Naive B cell (primary cell): ENCODE measurements around the gene HYDIN. TPM values are rescaled to one million over a fixed set of nuclear protein-coding genes. Genes with fewer than 3 reads are reported as not detected.
"Not testable (repeated sequence)": the region's sequence is repeated elsewhere in the genome, so short reads cannot be mapped to it uniquely, and the experiment has no call there.

ENCODE experiments used
- ATAC-seq, 2 donors: fragments of 150-1000 bp; cut with Tn5 transposase; 2 replicates each; pipeline ENCODE4 v1.10.0; 2021; ENCODE audit warnings: low read depth in 2 of 2, mild to moderate bottlenecking in 2 of 2, moderate library complexity in 2 of 2
- DNase-seq: peaks from one replicate; pipeline ENCODE4 v3.0.0; 2022
- H3K27ac Mint-ChIP-seq, 6 donors: one replicate each; pipeline ENCODE4 v1.8.0; 2020 to 2022; ENCODE audit warnings: mild to moderate bottlenecking in 6 of 6, mixed read lengths in 6 of 6, moderate library complexity in 5 of 6, inconsistent platforms in 2 of 6
- H3K27me3 Mint-ChIP-seq, 3 donors: one replicate each; pipeline ENCODE4 v1.8.0; 2021 to 2022; ENCODE audit warnings: mixed read lengths in 3 of 3, mild to moderate bottlenecking in 1 of 3
- H3K36me3 Mint-ChIP-seq, 2 donors: one replicate each; pipeline ENCODE4 v1.8.0; 2020 to 2022; ENCODE audit warnings: mixed read lengths in 2 of 2, inconsistent platforms in 1 of 2, mild to moderate bottlenecking in 1 of 2
- H3K4me1 Mint-ChIP-seq, 3 donors: one replicate each; pipeline ENCODE4 v1.8.0; 2020 to 2022; ENCODE audit warnings: mixed read lengths in 3 of 3, inconsistent platforms in 1 of 3, mild to moderate bottlenecking in 1 of 3, moderate library complexity in 1 of 3
- H3K4me3 Mint-ChIP-seq, 8 donors: one replicate each; pipeline ENCODE4 v1.8.0; 2020 to 2022; ENCODE audit warnings: mild to moderate bottlenecking in 8 of 8, mixed read lengths in 8 of 8, moderate library complexity in 8 of 8, inconsistent platforms in 2 of 8
- H3K9me3 Mint-ChIP-seq, 7 donors: one replicate each; pipeline ENCODE4 v1.8.0; 2020 to 2022; ENCODE audit warnings: mixed read lengths in 7 of 7, mild to moderate bottlenecking in 5 of 7, inconsistent platforms in 2 of 7, moderate library complexity in 1 of 7
- polyA plus RNA-seq, 6 donors: library from polyadenylated mRNA; unstranded; fragments of 300-500 nt; fragmentation: Illumina TruSeq; gene quantifications; one replicate each; pipeline ENCODE4 v1.2.3, GENCODE V29; 2021; ENCODE audit warnings: low read depth in 6 of 6

The HYDIN gene
- polyA plus RNA-seq, 6 donors from 2014 or later, result 0.23 TPM; not detected in 5

DNA sequence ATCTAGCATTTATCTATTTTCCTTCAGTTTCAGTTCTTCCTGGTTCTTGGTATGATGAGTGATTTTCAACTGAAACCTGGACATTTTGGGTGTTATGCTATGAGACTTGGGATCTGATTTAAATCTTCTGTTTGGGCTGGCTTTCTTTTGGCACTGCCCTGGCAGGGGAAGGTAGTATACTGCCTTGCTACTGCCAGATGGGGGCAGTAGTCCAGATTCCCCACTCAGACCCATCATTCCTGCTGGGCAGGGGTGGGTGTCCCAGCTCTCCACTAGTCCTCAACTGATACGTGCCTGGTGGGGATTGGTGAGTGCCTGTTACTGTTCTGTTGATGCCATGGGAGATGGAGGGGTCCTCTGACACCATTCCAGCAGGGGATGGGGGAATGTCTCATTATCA lies 342.3 kb downstream of the HYDIN start:
- not testable (repeated sequence) for H3K27ac Mint-ChIP-seq, H3K36me3 Mint-ChIP-seq, H3K4me1 Mint-ChIP-seq, DNase-seq, H3K9me3 Mint-ChIP-seq, ATAC-seq, H3K27me3 Mint-ChIP-seq, H3K4me3 Mint-ChIP-seq

DNA sequence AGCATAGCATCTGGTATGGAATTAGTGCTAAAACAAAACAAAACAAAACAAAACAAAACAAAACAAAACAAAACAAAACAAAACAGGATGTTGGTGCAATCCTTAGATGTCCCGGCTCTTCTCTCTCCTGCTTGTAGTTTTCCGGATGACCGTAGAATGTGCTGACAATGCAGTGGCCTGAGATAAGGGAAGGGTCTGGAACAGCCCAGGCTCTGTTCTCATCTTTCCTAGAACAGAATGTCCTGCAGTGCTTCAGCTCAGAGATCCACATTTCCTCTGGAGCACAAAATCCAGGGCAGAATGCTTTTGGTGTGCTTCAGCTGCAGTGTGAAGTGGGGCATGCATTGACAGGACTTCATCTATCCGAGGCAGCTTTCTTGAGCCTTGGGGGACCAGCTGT lies 345.9 kb downstream of the HYDIN start:
- ATAC-seq, H3K27ac Mint-ChIP-seq, DNase-seq, H3K36me3 Mint-ChIP-seq, H3K27me3 Mint-ChIP-seq, H3K4me3 Mint-ChIP-seq, H3K9me3 Mint-ChIP-seq, H3K4me1 Mint-ChIP-seq: not testable (repeated sequence)

DNA sequence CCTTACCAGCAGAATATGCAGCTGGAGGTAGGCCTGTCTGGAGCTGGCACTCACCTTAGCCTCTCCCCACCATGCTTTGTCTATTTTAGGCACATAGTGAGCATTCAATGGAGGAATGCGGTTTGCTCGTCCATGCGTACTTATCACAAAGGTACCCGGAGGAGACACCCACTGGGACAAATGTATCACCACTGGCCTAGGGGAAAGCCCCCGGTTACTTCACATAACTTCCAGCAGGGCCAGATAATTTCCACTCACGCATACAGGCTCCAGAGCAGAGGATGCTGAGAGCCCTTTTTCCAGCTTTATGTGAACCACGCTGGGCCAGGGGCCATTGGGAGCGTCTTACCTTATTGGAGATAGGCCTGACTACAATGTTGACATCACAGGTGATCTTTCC lies 348.2 kb downstream of the HYDIN start:
- not testable (repeated sequence) for DNase-seq, H3K27ac Mint-ChIP-seq, H3K4me1 Mint-ChIP-seq, H3K36me3 Mint-ChIP-seq, ATAC-seq, H3K9me3 Mint-ChIP-seq, H3K27me3 Mint-ChIP-seq, H3K4me3 Mint-ChIP-seq

DNA sequence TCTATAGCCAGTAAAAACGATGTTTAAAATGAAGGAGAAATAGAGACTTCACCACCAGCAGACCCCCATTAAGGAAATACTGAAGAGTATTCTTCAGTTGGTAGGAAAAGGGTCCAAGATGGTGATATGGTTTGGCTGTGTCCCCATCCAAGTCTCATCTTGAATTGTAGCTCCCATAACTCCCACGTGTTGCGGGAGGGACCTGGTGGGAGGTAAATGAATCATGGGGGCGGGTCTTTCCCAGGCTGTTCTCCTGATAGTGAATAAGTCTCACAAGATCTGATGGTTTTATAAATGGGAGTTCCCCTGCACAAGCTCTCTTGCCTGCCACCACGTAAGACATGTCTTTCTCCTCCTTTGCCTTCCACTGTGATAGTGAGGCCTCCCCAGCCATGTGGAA lies 352.6 kb downstream of the HYDIN start:
- not testable (repeated sequence) for H3K4me3 Mint-ChIP-seq, H3K9me3 Mint-ChIP-seq, H3K27ac Mint-ChIP-seq, H3K4me1 Mint-ChIP-seq, H3K36me3 Mint-ChIP-seq, DNase-seq, ATAC-seq, H3K27me3 Mint-ChIP-seq

DNA sequence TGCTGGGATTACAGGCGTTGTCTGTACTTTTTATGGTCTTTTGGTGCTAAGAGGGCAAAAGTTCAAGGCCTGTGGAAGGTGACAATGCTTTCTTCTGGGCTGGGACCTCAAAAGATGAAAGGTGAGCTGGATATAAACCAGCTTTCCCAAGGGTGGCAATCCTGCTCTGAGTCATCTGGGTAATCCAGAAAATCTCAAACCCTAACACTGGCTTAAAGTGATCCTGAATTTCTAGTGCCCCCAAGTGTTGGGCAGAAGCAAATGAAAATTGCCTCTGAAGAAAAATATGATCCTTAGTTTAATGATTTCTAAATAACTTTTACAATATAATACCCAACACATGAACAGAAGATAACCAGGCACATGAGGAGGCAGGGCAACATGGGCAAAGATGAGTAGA lies 354.1 kb downstream of the HYDIN start:
- H3K27me3 Mint-ChIP-seq, H3K4me1 Mint-ChIP-seq, ATAC-seq: not testable (repeated sequence)

DNA sequence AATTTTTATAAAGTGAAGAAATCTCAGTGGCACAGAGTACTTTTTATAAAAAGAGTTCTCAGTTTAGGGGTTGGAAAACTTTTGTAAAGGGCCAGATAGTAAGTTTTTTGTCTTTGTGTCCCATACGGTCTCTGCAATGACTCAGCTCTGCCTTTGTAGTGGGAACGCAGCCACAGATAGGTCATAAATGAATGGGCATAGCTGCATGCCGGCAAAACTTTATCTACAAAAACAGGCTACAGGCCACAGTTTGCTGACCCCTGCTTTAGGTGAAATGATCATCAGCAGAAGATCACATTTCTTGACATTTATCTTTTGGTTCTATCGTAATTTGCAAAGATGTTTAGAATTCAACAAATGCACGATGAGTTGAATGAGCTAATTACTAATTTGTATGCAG lies 365.8 kb downstream of the HYDIN start:
- H3K27ac Mint-ChIP-seq, H3K36me3 Mint-ChIP-seq, H3K27me3 Mint-ChIP-seq, ATAC-seq, H3K9me3 Mint-ChIP-seq, H3K4me3 Mint-ChIP-seq, DNase-seq, H3K4me1 Mint-ChIP-seq: not testable (repeated sequence)

More for the DNA sequence above, 354.1 kb downstream of the HYDIN start:
- not testable (repeated sequence) for H3K4me3 Mint-ChIP-seq, DNase-seq, H3K9me3 Mint-ChIP-seq, H3K36me3 Mint-ChIP-seq, H3K27ac Mint-ChIP-seq

DNA sequence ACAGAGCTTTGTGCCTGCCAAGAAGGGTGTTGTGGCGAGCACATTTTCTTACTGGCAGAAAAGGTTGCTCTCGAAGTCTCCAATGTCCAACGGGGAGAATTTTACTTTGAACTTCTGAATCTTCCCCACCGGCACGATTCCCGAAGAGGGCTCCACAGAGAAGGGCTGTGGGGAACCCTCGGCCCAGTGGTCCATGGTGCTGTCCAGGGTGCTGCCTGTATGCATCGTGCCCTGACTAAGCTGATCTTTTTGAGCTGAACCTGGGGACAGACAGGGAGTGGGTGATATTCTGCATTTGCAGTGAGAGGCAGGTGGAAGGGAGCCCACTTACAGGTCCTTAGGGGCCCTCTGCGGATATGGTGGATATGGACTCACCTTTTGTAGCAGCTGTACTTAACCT lies 368.5 kb downstream of the HYDIN start:
- H3K4me3 Mint-ChIP-seq, H3K36me3 Mint-ChIP-seq, H3K4me1 Mint-ChIP-seq, H3K27me3 Mint-ChIP-seq, DNase-seq, H3K9me3 Mint-ChIP-seq, H3K27ac Mint-ChIP-seq, ATAC-seq: not testable (repeated sequence)

DNA sequence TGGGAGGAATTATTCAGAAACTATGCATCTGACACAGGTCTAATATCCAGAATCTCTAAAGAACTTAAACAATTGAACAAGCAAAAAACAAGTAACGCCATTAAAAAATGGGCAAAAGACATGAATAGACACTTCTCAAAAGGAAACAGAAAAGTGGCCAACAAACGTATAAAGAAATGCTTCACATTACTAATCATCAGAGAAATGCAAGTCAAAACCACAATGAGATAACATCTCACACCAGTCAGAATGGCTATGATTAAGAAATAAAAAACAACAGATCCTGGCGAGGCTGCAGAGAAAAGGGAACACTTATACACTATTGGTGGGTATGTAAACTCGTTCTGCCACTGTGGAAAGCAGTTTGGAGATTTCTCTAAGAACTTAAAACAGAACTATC lies 379.2 kb downstream of the HYDIN start:
- not testable (repeated sequence) for DNase-seq, H3K4me1 Mint-ChIP-seq, ATAC-seq, H3K36me3 Mint-ChIP-seq, H3K9me3 Mint-ChIP-seq, H3K27me3 Mint-ChIP-seq, H3K27ac Mint-ChIP-seq, H3K4me3 Mint-ChIP-seq

DNA sequence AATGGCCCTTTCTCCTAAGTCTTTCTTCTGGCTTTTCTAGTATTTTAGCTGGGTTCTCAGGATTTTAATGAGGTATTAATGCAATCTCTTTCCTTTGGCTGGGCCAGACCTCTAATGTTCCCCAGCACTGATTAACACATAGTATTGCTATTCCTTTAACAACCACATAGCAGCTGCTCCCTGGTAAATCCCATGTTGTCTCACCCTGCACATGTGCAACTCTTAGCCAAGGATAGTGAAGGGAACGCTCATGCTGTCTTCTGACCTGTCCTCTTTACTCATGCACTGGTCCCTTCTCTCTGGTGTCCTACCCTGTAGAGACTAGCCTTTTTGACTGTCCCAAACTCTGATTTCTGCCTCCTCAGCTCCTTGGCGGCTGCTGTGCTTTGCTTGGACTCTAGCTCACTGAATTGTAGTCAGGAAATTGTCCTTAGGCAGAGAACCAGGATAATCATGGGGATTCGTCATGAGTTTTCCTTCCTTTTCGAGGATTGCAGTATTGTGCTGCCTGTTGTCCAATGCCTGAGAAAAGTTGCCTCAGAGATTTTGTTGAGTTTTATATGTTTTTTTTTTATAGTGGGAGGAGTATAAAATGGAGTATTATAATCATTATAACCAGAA lies 406.9 kb downstream of the HYDIN start:
- not testable (repeated sequence) for H3K4me3 Mint-ChIP-seq, ATAC-seq, H3K27ac Mint-ChIP-seq, H3K36me3 Mint-ChIP-seq, DNase-seq, H3K27me3 Mint-ChIP-seq, H3K4me1 Mint-ChIP-seq, H3K9me3 Mint-ChIP-seq

DNA sequence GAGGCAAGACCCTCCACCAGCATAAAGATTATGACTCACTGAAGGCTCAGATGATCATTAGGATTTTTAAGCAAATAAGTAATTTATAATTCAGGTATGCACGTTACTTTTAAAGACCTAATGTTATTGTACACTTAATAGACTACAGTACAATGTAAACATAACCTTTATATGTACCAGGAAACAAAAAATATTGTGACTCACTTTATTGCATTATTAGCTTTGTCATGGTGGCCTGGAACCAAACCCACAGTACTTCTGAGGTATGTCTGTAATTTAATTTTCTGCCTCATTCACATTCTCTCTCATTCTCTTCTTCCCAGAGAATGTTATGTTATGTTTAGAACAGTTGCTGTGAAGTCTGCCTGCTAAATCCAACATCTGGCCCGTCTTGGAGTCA lies 407.8 kb downstream of the HYDIN start:
- H3K36me3 Mint-ChIP-seq, H3K4me1 Mint-ChIP-seq, H3K4me3 Mint-ChIP-seq, H3K9me3 Mint-ChIP-seq, DNase-seq, ATAC-seq, H3K27me3 Mint-ChIP-seq, H3K27ac Mint-ChIP-seq: not testable (repeated sequence)

DNA sequence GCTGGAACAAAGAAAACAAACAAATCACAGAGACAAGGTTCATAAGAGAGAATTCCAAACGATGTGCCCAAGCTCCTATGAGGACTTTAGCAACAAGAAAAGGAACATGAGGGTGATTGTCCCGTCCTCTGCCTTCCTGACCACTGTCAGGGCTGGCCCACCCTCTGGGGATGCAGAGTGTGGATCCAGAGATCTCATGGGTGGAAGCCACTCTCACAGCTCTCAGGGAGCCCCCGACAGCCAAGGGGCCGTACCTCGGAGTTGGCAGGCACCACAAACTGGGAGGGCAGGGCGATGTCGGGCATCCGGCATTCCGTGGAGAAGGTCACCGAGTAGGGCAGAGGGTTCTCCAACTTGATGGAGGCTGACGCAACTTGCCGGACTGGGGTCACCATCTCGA lies 412.4 kb downstream of the HYDIN start:
- not testable (repeated sequence) for H3K4me3 Mint-ChIP-seq, H3K27ac Mint-ChIP-seq

DNA sequence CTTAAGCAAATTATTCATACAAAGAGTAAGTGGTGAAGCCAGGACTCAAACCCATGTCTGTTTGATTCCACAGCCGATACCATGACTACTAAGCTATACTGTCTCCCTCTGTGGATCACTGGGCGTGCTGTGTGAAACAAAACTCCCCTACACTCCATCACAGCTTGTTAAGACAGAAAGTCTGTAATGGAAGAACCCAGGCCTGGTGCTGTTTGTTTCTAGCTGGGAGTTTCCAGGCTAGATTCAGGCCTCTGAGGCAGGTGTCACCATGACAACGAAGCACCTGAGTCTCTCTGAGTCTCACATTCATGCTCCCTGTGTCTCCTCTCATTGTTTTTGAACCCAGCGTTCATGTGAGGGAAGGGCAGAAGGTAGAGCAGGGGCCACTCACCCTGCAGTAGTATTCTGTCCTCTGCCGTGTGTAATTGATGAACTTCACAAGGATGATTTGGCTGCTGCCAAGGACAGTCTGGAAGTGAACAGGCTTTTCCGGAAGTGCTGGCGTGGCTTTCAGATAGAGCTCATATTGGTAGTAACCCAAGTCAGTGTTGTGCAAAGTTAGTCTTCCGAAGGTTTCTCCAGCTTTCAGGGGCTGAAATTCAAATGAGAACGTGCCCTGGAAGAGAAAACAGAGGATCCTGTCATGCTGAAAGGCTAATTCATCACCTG lies 421.0 kb downstream of the HYDIN start:
- Mint-ChIP-seq H3K9me3 (peaks cover 0 to 1% (median 0%) of the 10 kb centered on the region in 7 donors), H3K36me3 (no peaks in the 10 kb centered on the region), H3K27ac (no peak overlapping the region), H3K4me3 (no peak overlapping the region), H3K27me3 (peaks cover 32 to 41% (median 38%) of the 10 kb centered on the region in 3 donors), H3K4me1 (no peaks in the 10 kb centered on the region)
- DNase-seq (no peak), ATAC-seq (peak in 1 of 2 donors; percentile 34)

More for the DNA sequence above, 412.4 kb downstream of the HYDIN start:
- H3K36me3 Mint-ChIP-seq, H3K9me3 Mint-ChIP-seq, ATAC-seq, DNase-seq, H3K4me1 Mint-ChIP-seq, H3K27me3 Mint-ChIP-seq: not testable (repeated sequence)

DNA sequence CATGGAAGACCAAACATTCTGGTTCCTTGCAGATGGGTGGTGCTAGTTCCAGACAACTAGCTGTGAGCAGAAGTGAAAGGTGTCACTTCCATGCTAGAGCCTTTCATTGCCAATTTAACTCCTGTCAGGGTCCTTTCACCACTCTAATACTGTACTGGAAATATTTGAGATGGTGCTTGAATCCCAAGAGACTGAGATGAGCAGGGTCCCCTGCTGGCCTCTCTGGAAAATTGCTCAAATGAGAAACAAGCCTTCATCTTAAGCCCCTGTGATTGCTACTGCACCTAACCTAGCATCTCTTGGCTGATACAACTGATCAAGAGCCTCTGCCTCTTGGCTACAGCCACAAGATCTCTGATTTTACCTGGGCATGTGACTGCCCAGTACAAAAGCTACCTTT lies 422.2 kb downstream of the HYDIN start:
- H3K9me3 Mint-ChIP-seq, result peaks cover 0 to 3% (median 0%) of the 10 kb centered on the region in 7 donors
- no peaks in the 10 kb centered on the region for H3K36me3 Mint-ChIP-seq
- H3K4me1 Mint-ChIP-seq, result no peaks in the 10 kb centered on the region
- DNase-seq (no peak), ATAC-seq (no peak)
- peaks cover 32 to 48% (median 38%) of the 10 kb centered on the region in 3 donors for H3K27me3 Mint-ChIP-seq
- H3K4me3 Mint-ChIP-seq, result no peak overlapping the region
- no peak overlapping the region for H3K27ac Mint-ChIP-seq

DNA sequence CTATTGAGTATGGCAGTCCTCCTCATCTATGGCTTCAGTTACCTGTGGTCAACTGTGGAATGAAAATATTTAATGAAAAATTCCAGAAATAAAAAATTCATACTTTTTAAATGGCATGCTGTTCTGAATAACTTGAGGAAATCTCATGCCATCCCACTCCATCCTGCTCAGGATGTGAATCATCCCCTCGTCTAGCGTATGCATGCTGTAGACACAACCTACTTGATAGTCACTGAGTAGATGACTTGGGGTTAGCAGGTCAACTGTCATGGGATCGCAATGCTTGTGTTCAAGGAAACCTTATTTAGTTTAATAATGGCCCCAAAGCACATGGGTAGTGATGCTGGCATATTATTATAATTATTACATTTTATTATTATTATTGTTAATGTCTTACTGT lies 424.7 kb downstream of the HYDIN start:
- no peak overlapping the region for H3K4me3 Mint-ChIP-seq
- peaks cover 5 to 9% (median 9%) of the 10 kb centered on the region in 3 donors for H3K4me1 Mint-ChIP-seq
- peaks cover 32 to 56% (median 35%) of the 10 kb centered on the region in 3 donors for H3K27me3 Mint-ChIP-seq
- no peaks in the 10 kb centered on the region for H3K36me3 Mint-ChIP-seq
- DNase-seq (no peak), ATAC-seq (no peak)
- no peak overlapping the region for H3K27ac Mint-ChIP-seq
- H3K9me3 Mint-ChIP-seq, result peaks cover 0 to 6% (median 3%) of the 10 kb centered on the region in 7 donors
